Suprapubic skin (tissue), 4 donors: ENCODE measurements around the gene CDKN2D. TPM values are rescaled to one million over a fixed set of nuclear protein-coding genes. Genes with fewer than 3 reads are reported as not detected.

Experiments
- DNase-seq, 2 donors: peaks; one replicate each; pipeline ENCODE4 v3.0.0-alpha.2; 2019; ENCODE audit warnings: low spot score in 2 of 2
- H3K27ac ChIP-seq: fragments of 200-600 bp; sonication (generic); one replicate; pipeline ENCODE4 v1.5.1; 2019
- H3K27me3 ChIP-seq: fragments of 200-600 bp; sonication (generic); one replicate; pipeline ENCODE4 v1.5.1; 2019
- H3K36me3 ChIP-seq: fragments of 200-600 bp; sonication (generic); one replicate; pipeline ENCODE4 v1.5.1; 2019
- H3K4me1 ChIP-seq: fragments of 200-600 bp; sonication (generic); one replicate; pipeline ENCODE4 v1.5.1; 2019
- H3K4me3 ChIP-seq: fragments of 200-600 bp; sonication (generic); one replicate; pipeline ENCODE4 v1.5.1; 2019; ENCODE audit warnings: mild to moderate bottlenecking
- H3K9me3 ChIP-seq: fragments of 200-600 bp; sonication (generic); one replicate; pipeline ENCODE4 v1.5.1; 2019
- CTCF ChIP-seq, 2 donors: fragments of 200-600 bp in 1 of 2; fragments of 450-650 bp in 1 of 2; sonication (generic) in 1 of 2; IDR thresholded peaks; one replicate each; pipeline ENCODE4 v1.5.1; 2016 to 2019; ENCODE audit warnings: antibody characterized with exemption in 2 of 2, mild to moderate bottlenecking in 1 of 2, moderate library complexity in 1 of 2
- EP300 ChIP-seq: sonication (generic); formaldehyde crosslinking; IDR thresholded peaks from one replicate; pipeline ENCODE4 v1.6.1; 2017; ENCODE audit warnings: antibody characterized with exemption
- POLR2A ChIP-seq, 2 donors: fragments of 450-650 bp; IDR thresholded peaks; one replicate each; pipeline ENCODE4 v1.6.1; 2017; ENCODE audit warnings: antibody characterized with exemption in 2 of 2, mild to moderate bottlenecking in 2 of 2, moderate library complexity in 2 of 2
- POLR2AphosphoS5 ChIP-seq, 3 donors: sonication (generic); formaldehyde crosslinking; IDR thresholded peaks; one replicate each; pipeline ENCODE4 v1.6.1; 2017; ENCODE audit warnings: antibody characterized with exemption in 3 of 3
- WGBS: methylation state at CpG from one replicate; pipeline ENCODE4 v1.1.5; 2018; 5-methylcytosine and 5-hydroxymethylcytosine counted together
- total RNA-seq, 4 donors: library from RNA; depleted of rRNA; stranded (reverse); fragments of >200 nt; gene quantifications; one replicate each; pipeline ENCODE4 v1.1.0, GENCODE V29; 2016

Gene CDKN2D
- total RNA-seq, 4 donors from 2014 or later: 8.9 to 11.6 (median 10.3) TPM

- WGBS: 38% methylated on average over 5 of the region's 5 CpGs
- H3K27me3 ChIP-seq: no peaks in the 10 kb centered on the region
- peak overlapping the region; percentile 89 for H3K27ac ChIP-seq
- H3K4me1 ChIP-seq: peaks cover 50% of the 10 kb centered on the region
- H3K36me3 ChIP-seq: peaks cover 2% of the 10 kb centered on the region
- no peak for DNase-seq
- no peaks in the 10 kb centered on the region for H3K9me3 ChIP-seq
- peak overlapping the region; percentile 92 for H3K4me3 ChIP-seq
- TF ChIP-seq EP300 (no peak), POLR2A (IDR thresholded peaks at IDR 0.05) (no peak), POLR2AphosphoS5 (IDR thresholded peaks at IDR 0.05) (no peak), CTCF (IDR thresholded peaks at IDR 0.05) (no peak)
These were observed 1.1 kb downstream of the CDKN2D start for GRCh38 chr19:10567656-10568055.

- H3K27me3 ChIP-seq: no peaks in the 10 kb centered on the region
- peak overlapping the region; percentile 92 for H3K4me3 ChIP-seq
- H3K27ac ChIP-seq: peak overlapping the region; percentile 89
- H3K36me3 ChIP-seq: peaks cover 7% of the 10 kb centered on the region
- TF ChIP-seq POLR2AphosphoS5 (IDR thresholded peaks at IDR 0.05) (no peak), POLR2A (IDR thresholded peaks at IDR 0.05) (no peak), EP300 (no peak), CTCF (IDR thresholded peaks at IDR 0.05) (no peak)
- no peaks in the 10 kb centered on the region for H3K9me3 ChIP-seq
- H3K4me1 ChIP-seq: peaks cover 44% of the 10 kb centered on the region
- 30% methylated on average over 10 of the region's 19 CpGs for WGBS
- peak in 1 of 2 donors; percentile 78 for DNase-seq
These were observed 1.9 kb downstream of the CDKN2D start for GRCh38 chr19:10566658-10567410.

GRCh38 chr19:10566408-10566657, 2.4 kb downstream of the CDKN2D start:
- Histone ChIP-seq H3K9me3 (no peaks in the 10 kb centered on the region), H3K36me3 (peaks cover 9% of the 10 kb centered on the region), H3K27ac (peak overlapping the region; percentile 89), H3K4me1 (peaks cover 44% of the 10 kb centered on the region), H3K4me3 (peak overlapping the region; percentile 92), H3K27me3 (no peaks in the 10 kb centered on the region)
- WGBS: 8% methylated on average over 4 of the region's 4 CpGs
- no peak for DNase-seq
- TF ChIP-seq CTCF (IDR thresholded peaks at IDR 0.05): no peak

GRCh38 chr19:10565567-10566407, 3.0 kb downstream of the CDKN2D start, which contains the start of gene KRI1:
Gene KRI1 (minus strand): TSS chr19:10566010. CDS start chr19:10565999, 11 bp downstream.
- Histone ChIP-seq H3K27ac (peak within 1 kb of the TSS; percentile 89), H3K9me3 (no peaks in the 10 kb centered on the region), H3K4me3 (peak within 1 kb of the TSS; percentile 92), H3K27me3 (no peaks in the 10 kb centered on the region), H3K36me3 (peaks cover 14% of the 10 kb centered on the region), H3K4me1 (peaks cover 44% of the 10 kb centered on the region)
- TF ChIP-seq POLR2A (IDR thresholded peaks at IDR 0.05): peak; percentile 49 to 67
- TF ChIP-seq CTCF (IDR thresholded peaks at IDR 0.05): peak; percentile 43 to 50
- peak in 2 of 3 donors; percentile 8 to 78 for TF ChIP-seq POLR2AphosphoS5 (IDR thresholded peaks at IDR 0.05)
- TF ChIP-seq EP300: no peak
- DNase-seq: peak; percentile 99
- under 1% methylated on average over 29 of the region's 94 CpGs for WGBS

- WGBS: 14% methylated on average over 10 of the region's 10 CpGs
- H3K4me1 ChIP-seq: peaks cover 44% of the 10 kb centered on the region
- H3K4me3 ChIP-seq: peak overlapping the region; percentile 92
- H3K27me3 ChIP-seq: no peaks in the 10 kb centered on the region
- no peak for TF ChIP-seq POLR2AphosphoS5 (IDR thresholded peaks at IDR 0.05)
- TF ChIP-seq CTCF (IDR thresholded peaks at IDR 0.05): peak in 1 of 2 donors; percentile 11
- H3K27ac ChIP-seq: peak overlapping the region; percentile 89
- H3K9me3 ChIP-seq: no peaks in the 10 kb centered on the region
- DNase-seq: peak in 1 of 2 donors; percentile 73
- H3K36me3 ChIP-seq: peaks cover 21% of the 10 kb centered on the region
These were observed 3.7 kb downstream of the CDKN2D start for GRCh38 chr19:10565028-10565566.
